ENCODE data around the gene KIF2C. TPM values are rescaled to one million over a fixed set of nuclear protein-coding genes. Genes with fewer than 3 reads are reported as not detected.
"Not testable (repeated sequence)": the region's sequence is repeated elsewhere in the genome, so short reads cannot be mapped to it uniquely, and the experiment has no call there.

Gene KIF2C
- total RNA-seq, 2 experiments from 2014 or later, result 102 to 107 TPM

GRCh38 chr1:44757420-44757819, 17.8 kb downstream of the KIF2C start:
- Mint-ChIP-seq H3K36me3 (peaks cover 75% of the 10 kb centered on the region), H3K9me3 (ENCODE audit: low read depth) (no peaks in the 10 kb centered on the region)
- ATAC-seq, result no peak

GRCh38 chr1:44759077-44759476, 19.4 kb downstream of the KIF2C start:
- Mint-ChIP-seq H3K4me1 (peaks cover 15% of the 10 kb centered on the region), H3K27me3 (no peaks in the 10 kb centered on the region), H3K36me3 (peaks cover 77% of the 10 kb centered on the region), H3K4me3 (no peak overlapping the region), H3K27ac (no peak overlapping the region), H3K9me3 (ENCODE audit: low read depth) (no peaks in the 10 kb centered on the region)
- ATAC-seq, result no peak
- CTCF ChIA-PET, result interaction anchor here (1.0 to 1.5 kb wide), 3 partner anchors 12 to 28 kb away, joined by 3 to 4 read pairs (median 3); partner anchors contain the start of gene RNU5D-1
- DNase-seq, result no peak

More at GRCh38 chr1:44757420-44757819, 17.8 kb downstream of the KIF2C start:
- DNase-seq, result no peak
- peak overlapping the region; percentile 63 for H3K27ac Mint-ChIP-seq
- no peaks in the 10 kb centered on the region for H3K27me3 Mint-ChIP-seq
- H3K4me1 Mint-ChIP-seq, result peaks cover 15% of the 10 kb centered on the region
- CTCF ChIA-PET, result no interaction called here
- H3K4me3 Mint-ChIP-seq, result no peak overlapping the region

GRCh38 chr1:44760876-44761275, 21.2 kb downstream of the KIF2C start:
- H3K36me3 Mint-ChIP-seq, result peaks cover 66% of the 10 kb centered on the region

GRCh38 chr1:44766421-44766820, 26.8 kb downstream of the KIF2C start:
- H3K4me3 Mint-ChIP-seq, H3K27ac Mint-ChIP-seq: not testable (repeated sequence)

More at GRCh38 chr1:44760876-44761275, 21.2 kb downstream of the KIF2C start:
- Mint-ChIP-seq H3K27ac (no peak overlapping the region), H3K27me3 (no peaks in the 10 kb centered on the region), H3K9me3 (ENCODE audit: low read depth) (no peaks in the 10 kb centered on the region), H3K4me3 (no peak overlapping the region), H3K4me1 (peaks cover 12% of the 10 kb centered on the region)
- DNase-seq (no peak), ATAC-seq (no peak)
- CTCF ChIA-PET, result no interaction called here

GRCh38 chr1:44775078-44775929, 35.7 kb downstream of the KIF2C start, which contains the start of gene RPS8:
TSS of gene RPS8 (plus strand) at chr1:44775540. CDS start at chr1:44775597, 57 bp downstream.
- Mint-ChIP-seq H3K36me3 (peaks cover 46% of the 10 kb centered on the region), H3K9me3 (ENCODE audit: low read depth) (no peaks in the 10 kb centered on the region), H3K27ac (peak within 1 kb of the TSS; percentile 93), H3K4me3 (peak within 1 kb of the TSS; percentile 93), H3K4me1 (peaks cover 37% of the 10 kb centered on the region), H3K27me3 (no peaks in the 10 kb centered on the region)
- ATAC-seq (peak; percentile 81), DNase-seq (peak; percentile 95)
- CTCF ChIA-PET, result interaction anchor here (0.8 to 3.3 kb wide), 11 partner anchors 10 to 528 kb away, joined by 3 to 35 read pairs (median 4); partner anchors contain the start of genes BEST4, HECTD3, KIF2C and PLK3

More at GRCh38 chr1:44766421-44766820, 26.8 kb downstream of the KIF2C start:
- CTCF ChIA-PET, result interaction anchor here (1.4 kb wide), 1 partner anchor 34 kb away, joined by 3 read pairs; the partner anchor contains the start of gene PLK3
- ATAC-seq; DNase-seq; H3K9me3 Mint-ChIP-seq (ENCODE audit: low read depth); H3K27me3 Mint-ChIP-seq; H3K4me1 Mint-ChIP-seq: not testable (repeated sequence)
- H3K36me3 Mint-ChIP-seq, result peaks cover 40% of the 10 kb centered on the region

GRCh38 chr1:44775930-44776729, 36.5 kb downstream of the KIF2C start:
- H3K27ac Mint-ChIP-seq, result peak overlapping the region; percentile 93
- H3K36me3 Mint-ChIP-seq, result peaks cover 55% of the 10 kb centered on the region
- CTCF ChIA-PET, result interaction anchor here (0.8 to 3.3 kb wide), 11 partner anchors 9 to 527 kb away, joined by 3 to 35 read pairs (median 4); partner anchors contain the start of genes BEST4, HECTD3, KIF2C and PLK3
- H3K27me3 Mint-ChIP-seq, result no peaks in the 10 kb centered on the region
- ATAC-seq (peak; percentile 38), DNase-seq (peak; percentile 67)
- H3K9me3 Mint-ChIP-seq (ENCODE audit: low read depth), result no peaks in the 10 kb centered on the region
- peaks cover 41% of the 10 kb centered on the region for H3K4me1 Mint-ChIP-seq
- H3K4me3 Mint-ChIP-seq, result peak overlapping the region; percentile 93

- H3K27me3 Mint-ChIP-seq, result no peaks in the 10 kb centered on the region
- CTCF ChIA-PET, result interaction anchor here (1.3 to 3.3 kb wide), 6 partner anchors 9 to 234 kb away, joined by 3 to 35 read pairs (median 6); partner anchors contain the start of genes BEST4, HECTD3, PLK3 and RNU5D-1
- peak overlapping the region; percentile 93 for H3K27ac Mint-ChIP-seq
- ATAC-seq (no peak), DNase-seq (no peak)
- no peaks in the 10 kb centered on the region for H3K9me3 Mint-ChIP-seq (ENCODE audit: low read depth)
- H3K4me1 Mint-ChIP-seq, result peaks cover 45% of the 10 kb centered on the region
- peaks cover 60% of the 10 kb centered on the region for H3K36me3 Mint-ChIP-seq
- H3K4me3 Mint-ChIP-seq, result peak overlapping the region; percentile 93
Measured at GRCh38 chr1:44776730-44777068, 37.1 kb downstream of the KIF2C start.

GRCh38 chr1:44777547-44777946, 37.9 kb downstream of the KIF2C start:
- Mint-ChIP-seq H3K27ac (peak overlapping the region; percentile 93), H3K4me3 (peak overlapping the region; percentile 93), H3K36me3 (peaks cover 65% of the 10 kb centered on the region), H3K4me1 (peaks cover 46% of the 10 kb centered on the region), H3K27me3 (no peaks in the 10 kb centered on the region), H3K9me3 (ENCODE audit: low read depth) (no peaks in the 10 kb centered on the region)
- CTCF ChIA-PET, result interaction anchor here (0.7 to 1.3 kb wide), 5 partner anchors 9 to 57 kb away, joined by 3 to 4 read pairs (median 3); partner anchors contain the start of gene PLK3
- ATAC-seq (no peak), DNase-seq (no peak)

GRCh38 chr1:44777969-44778635, 38.5 kb downstream of the KIF2C start:
- Mint-ChIP-seq H3K36me3 (peaks cover 67% of the 10 kb centered on the region), H3K4me1 (peaks cover 48% of the 10 kb centered on the region), H3K9me3 (ENCODE audit: low read depth) (no peaks in the 10 kb centered on the region), H3K27me3 (no peaks in the 10 kb centered on the region), H3K27ac (peak overlapping the region; percentile 93), H3K4me3 (peak overlapping the region; percentile 93)
- CTCF ChIA-PET, result interaction anchor here (0.7 to 1.3 kb wide), 5 partner anchors 9 to 57 kb away, joined by 3 to 4 read pairs (median 3); partner anchors contain the start of gene PLK3
- ATAC-seq (no peak), DNase-seq (no peak)

GRCh38 chr1:44778705-44779576, 39.3 kb downstream of the KIF2C start:
- ATAC-seq, result no peak
- Mint-ChIP-seq H3K4me3 (peak overlapping the region; percentile 14), H3K9me3 (ENCODE audit: low read depth) (no peaks in the 10 kb centered on the region), H3K27ac (peak overlapping the region; percentile 66), H3K27me3 (no peaks in the 10 kb centered on the region), H3K4me1 (peaks cover 54% of the 10 kb centered on the region), H3K36me3 (peaks cover 67% of the 10 kb centered on the region)
- CTCF ChIA-PET, result interaction anchor here (1.2 kb wide), 1 partner anchor 8 kb away, joined by 3 read pairs; no protein-coding TSS in a partner anchor
- DNase-seq, result no peak

GRCh38 chr1:44780583-44781121, 41.0 kb downstream of the KIF2C start:
- H3K9me3 Mint-ChIP-seq (ENCODE audit: low read depth), result no peaks in the 10 kb centered on the region
- no peak for ATAC-seq
- H3K4me1 Mint-ChIP-seq, result peaks cover 60% of the 10 kb centered on the region
- DNase-seq, result no peak
- CTCF ChIA-PET, result no interaction called here
- H3K27ac Mint-ChIP-seq, result no peak overlapping the region
- no peaks in the 10 kb centered on the region for H3K27me3 Mint-ChIP-seq
- no peak overlapping the region for H3K4me3 Mint-ChIP-seq
- peaks cover 63% of the 10 kb centered on the region for H3K36me3 Mint-ChIP-seq
